ENCODE results near the gene TSPAN2. TPM values are rescaled to one million over a fixed set of nuclear protein-coding genes. Genes with fewer than 3 reads are reported as not detected.

TSPAN2 gene
- total RNA-seq, 1 experiment from 2014 or later: 1.0 TPM

DNA sequence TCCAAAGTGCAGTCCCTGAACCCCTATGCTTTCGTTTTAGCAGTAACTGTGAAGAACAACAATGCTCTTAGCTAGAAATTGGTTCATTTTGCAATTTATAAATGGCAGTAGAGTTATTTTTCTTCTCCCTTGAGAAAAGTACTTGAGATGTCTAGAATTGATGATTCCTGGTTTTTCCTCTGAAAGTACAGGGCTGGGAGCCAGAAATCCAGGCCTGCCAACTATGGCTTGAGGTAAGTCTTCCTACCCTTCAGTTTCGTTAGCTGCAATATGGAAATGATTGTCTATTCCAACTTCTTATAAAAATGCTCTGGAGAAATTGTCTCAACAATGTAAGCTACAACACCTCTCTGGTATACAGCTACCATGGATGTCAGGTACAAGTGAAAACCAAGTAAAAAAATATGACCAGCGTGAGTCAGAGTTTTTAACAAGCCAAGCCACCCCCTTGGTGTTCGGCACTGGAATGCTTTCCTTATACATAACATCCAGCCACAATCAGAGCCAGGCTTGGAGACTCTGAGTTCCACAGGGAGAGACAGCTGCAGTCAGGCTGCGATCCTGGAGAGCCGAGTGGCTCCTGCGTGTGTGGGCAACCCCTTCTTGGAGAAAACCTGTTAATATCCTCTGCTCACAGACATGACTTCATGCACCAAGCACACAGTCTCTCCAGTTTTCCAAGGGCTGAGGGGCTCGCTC lies 22.0 kb downstream of the TSPAN2 start:
- DNase-seq: peak; percentile 85

DNA sequence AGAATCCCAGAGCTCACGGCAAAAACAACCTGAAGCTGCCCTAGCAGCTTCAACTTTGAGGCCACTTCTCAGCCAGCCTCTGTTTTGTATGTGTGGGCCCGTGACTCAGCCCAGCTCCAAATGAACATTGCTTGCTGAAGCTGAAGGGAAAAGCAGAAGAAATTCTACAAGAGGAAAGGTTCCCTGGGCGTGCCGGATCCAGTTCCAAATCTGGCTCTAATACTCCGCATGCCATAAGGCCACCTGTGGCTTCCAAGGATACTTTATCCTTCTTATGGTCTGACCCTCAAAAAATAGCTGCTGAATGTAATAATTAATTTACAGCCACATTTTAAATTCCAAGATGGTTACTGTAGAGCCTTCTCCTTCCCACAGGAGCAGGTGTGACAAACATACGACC lies 24.3 kb downstream of the TSPAN2 start:
- no peak for DNase-seq
- H3K4me3 ChIP-seq: no peak overlapping the region
- no peaks in the 10 kb centered on the region for H3K36me3 ChIP-seq
- no peaks in the 10 kb centered on the region for H3K9me3 ChIP-seq
- H3K27me3 ChIP-seq: no peaks in the 10 kb centered on the region

More for the DNA sequence above, 22.0 kb downstream of the TSPAN2 start:
- Histone ChIP-seq H3K9me3 (no peaks in the 10 kb centered on the region), H3K27me3 (no peaks in the 10 kb centered on the region), H3K4me3 (no peak overlapping the region), H3K36me3 (no peaks in the 10 kb centered on the region)

DNA sequence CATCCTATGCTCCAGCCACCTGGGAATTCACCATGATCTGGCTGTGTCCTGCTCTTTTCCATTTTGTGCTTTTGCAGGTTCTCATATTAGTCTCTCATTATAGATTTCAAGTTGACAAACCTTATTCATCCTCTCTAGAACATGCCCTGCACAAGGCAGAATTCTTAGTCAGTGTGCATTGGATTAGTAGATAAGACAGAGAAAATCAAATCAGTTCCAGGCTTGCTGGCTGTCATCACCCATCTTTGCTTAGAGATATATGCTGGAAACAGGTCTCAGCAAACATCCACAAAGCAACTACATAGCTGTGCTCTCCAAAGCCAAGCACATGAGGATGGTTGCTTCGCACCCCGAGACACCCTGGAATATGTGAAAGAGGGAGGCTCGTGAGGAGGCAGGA lies 24.8 kb downstream of the TSPAN2 start:
- Histone ChIP-seq H3K27me3 (no peaks in the 10 kb centered on the region), H3K4me3 (no peak overlapping the region), H3K36me3 (no peaks in the 10 kb centered on the region), H3K9me3 (no peaks in the 10 kb centered on the region)
- no peak for DNase-seq

DNA sequence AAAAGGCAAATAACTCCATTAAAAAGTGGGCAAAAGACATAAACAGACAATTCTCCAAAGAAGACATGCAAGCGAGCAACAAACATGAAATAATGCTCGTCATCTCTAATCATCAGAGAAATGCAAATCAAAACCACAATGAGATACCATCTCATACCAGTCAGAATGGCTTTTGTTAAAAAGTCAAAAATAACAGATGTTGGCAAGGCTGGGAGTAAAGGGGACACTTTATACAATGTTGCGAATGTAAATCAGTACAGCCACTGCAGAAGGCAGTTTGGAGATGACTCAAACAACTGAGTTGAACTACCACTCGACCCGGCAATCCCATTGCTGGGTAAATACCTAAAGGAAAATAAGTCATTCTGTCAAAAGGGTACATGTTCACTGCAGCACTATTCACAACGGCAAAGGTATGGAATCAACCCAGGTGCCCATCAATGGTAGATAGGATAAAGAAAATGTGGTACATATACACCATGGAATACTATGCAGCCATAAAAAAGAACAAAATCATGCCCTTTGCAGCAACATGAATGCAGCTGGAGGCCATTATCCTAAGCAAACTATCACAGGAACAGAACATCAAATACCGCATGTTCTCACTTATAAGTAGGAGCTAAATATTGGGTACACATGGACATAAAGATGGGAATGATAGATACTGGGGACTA lies 25.9 kb downstream of the TSPAN2 start:
- DNase-seq: no peak
- no peaks in the 10 kb centered on the region for H3K27me3 ChIP-seq
- no peaks in the 10 kb centered on the region for H3K9me3 ChIP-seq
- H3K4me3 ChIP-seq: no peak overlapping the region
- H3K36me3 ChIP-seq: no peaks in the 10 kb centered on the region

DNA sequence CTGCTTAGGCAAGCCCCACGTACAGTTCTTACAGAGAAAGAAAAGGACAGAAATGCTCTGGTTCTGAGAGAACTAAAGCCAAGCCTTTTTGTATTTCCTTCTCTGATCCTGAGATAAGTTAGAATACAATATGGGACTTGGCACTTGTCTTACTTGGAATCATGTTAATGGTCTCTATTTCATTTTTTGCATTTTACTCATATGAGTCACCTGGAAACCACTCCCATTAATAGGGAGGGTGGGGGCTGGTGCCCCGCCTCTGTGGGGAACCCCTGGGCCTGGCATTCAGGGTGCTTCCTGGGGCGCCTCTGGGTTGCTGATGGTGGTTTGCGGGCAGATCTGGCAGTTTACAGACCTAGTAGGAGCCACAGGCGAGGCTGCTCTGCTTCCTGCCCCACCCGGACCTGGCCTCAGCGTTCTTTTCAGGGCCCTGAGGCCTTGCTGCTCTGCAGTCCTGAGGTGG lies 26.7 kb downstream of the TSPAN2 start:
- DNase-seq: peak; percentile 92
- H3K9me3 ChIP-seq: no peaks in the 10 kb centered on the region
- H3K36me3 ChIP-seq: no peaks in the 10 kb centered on the region
- no peaks in the 10 kb centered on the region for H3K27me3 ChIP-seq
- H3K4me3 ChIP-seq: no peak overlapping the region

DNA sequence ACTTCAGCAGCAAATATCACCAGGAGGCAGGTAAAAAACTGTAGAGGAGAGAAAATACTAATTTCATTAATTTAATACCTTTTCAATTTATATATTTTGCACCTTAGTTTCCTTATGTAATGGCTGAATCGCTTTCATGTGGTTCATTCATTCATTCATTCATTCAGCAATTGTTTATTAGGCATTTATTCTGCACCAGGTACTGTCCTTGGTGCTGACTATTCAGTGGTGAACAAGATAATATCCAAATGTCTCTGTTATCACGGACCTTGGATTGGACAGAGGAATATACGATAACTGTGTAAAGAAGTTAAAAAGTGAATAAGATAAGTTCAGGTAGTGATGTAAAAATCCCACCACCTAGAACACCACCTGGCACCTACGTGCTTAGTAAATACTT lies 28.8 kb downstream of the TSPAN2 start:
- Histone ChIP-seq H3K36me3 (no peaks in the 10 kb centered on the region), H3K27me3 (no peaks in the 10 kb centered on the region), H3K9me3 (no peaks in the 10 kb centered on the region), H3K4me3 (no peak overlapping the region)
- DNase-seq: no peak

DNA sequence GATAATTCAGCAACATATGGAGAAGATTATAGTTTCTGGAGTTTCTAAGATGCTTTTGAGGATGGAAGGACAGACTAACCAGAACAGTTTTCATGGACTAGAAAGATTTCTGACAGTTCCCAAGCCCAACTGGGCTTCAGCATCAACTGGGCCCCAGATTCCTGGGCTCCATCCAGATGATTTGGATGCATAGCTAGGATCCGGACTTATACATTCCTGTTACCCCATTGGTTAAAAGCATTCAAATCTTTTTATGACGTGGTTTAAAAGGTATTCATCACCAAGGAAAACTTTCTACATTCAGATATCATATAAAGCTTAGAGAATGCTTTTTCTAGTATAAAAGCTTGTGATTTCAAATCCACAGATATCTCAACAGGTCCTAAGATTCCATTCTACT lies 30.0 kb downstream of the TSPAN2 start:
- Histone ChIP-seq H3K4me3 (no peak overlapping the region), H3K27me3 (no peaks in the 10 kb centered on the region), H3K36me3 (no peaks in the 10 kb centered on the region), H3K9me3 (no peaks in the 10 kb centered on the region)
- no peak for DNase-seq

DNA sequence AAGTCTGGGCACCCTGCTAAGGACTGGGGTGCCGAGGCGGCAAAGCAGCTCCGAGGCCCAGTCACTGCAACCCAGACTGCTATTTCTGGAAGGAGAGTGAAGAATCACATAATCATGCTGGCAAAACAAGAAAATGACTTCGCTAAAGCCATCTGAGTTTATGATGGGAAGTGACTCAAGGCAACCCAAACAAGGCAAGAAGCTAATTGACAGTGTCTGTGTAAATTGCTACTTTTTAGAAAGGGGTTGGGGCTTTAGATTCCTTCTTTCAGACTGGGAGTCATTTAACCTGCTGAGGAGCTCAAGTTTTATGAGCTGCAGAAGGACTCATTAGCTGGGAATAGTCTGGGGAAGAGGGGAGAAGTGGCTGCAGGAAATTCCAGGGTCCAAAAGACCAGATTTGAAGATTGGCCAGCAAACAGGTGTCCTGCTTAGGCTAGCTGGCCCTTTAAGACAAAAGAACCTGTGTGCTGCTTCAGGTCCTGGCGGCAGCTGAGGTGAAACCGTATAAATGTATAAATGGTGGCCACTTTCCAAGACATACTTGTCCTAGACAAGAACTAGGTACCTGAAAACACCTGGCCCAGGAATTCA lies 31.5 kb downstream of the TSPAN2 start:
- Histone ChIP-seq H3K27me3 (no peaks in the 10 kb centered on the region), H3K4me3 (no peak overlapping the region), H3K36me3 (no peaks in the 10 kb centered on the region), H3K9me3 (no peaks in the 10 kb centered on the region)
- no peak for DNase-seq

DNA sequence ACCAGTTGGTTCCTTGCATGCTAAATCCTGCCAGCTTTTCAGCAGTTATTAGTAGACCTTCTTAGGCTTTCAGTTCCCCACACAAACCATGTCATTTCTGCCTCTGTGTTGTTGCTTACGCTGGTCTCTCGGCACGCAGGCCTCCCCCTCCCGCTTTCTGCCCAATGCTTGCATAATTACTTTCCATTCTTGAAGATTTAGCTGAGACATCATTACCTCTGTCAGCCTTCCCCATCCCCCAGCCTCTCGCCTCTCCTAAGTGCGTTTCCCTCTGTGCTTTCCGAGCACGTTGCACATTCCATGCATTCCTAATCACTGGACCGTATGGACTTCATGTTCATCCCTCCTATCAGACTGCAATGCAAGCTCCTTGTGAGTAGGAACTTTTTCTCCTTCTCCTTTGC lies 32.9 kb downstream of the TSPAN2 start:
- no peaks in the 10 kb centered on the region for H3K9me3 ChIP-seq
- no peaks in the 10 kb centered on the region for H3K36me3 ChIP-seq
- no peak for DNase-seq
- H3K4me3 ChIP-seq: no peak overlapping the region
- H3K27me3 ChIP-seq: no peaks in the 10 kb centered on the region

DNA sequence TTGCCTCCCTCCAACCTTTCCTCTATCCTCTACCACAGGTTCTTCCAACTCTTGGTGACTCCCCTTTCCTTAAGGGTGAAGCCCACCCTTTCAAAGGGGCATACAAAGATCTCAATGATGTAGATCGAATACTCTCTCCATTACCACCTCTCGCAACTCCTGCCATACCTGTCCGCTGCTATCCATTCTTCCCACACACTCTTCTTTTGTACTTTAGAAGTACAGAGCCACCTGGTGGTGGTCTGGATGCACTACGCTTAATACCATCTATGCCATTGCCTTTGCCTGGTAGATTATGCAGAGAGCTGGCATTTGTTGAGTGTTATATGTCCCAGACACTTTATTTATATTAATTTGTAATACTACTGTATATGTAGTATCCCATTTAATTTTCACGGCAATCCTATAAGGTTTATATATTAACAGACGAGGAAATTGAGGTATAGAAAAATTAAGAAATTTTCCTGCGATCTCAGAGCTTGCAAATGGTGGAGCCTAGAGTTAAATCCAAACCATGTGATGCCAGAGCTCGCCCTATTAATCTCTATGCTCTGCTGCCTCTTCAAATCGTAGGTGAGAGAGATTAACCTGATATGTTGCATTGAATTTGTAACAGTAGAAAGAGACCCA lies 36.7 kb downstream of the TSPAN2 start:
- DNase-seq: peak; percentile 50

DNA sequence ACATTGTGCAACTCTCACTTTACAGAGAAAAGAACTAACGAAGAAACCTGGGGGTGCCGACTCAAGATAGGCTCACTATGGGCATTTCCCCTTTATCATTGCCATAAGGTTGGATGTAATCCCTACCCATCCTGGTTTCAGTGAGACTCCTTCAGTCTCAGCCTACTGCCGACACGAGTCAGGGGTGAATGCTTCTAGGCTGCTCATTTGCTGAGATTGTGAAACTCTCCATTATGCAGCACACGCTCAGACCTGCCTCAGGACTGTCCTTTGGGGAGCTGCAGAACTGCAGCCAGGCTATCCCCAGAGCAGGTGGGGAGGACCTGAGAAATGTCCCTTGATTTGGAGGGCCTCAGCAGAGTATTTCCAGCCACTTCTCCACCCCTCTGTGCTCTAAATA lies 37.5 kb downstream of the TSPAN2 start:
- Histone ChIP-seq H3K4me3 (no peak overlapping the region), H3K27me3 (no peaks in the 10 kb centered on the region), H3K36me3 (no peaks in the 10 kb centered on the region), H3K9me3 (no peaks in the 10 kb centered on the region)
- DNase-seq: no peak

More for the DNA sequence above, 36.7 kb downstream of the TSPAN2 start:
- H3K9me3 ChIP-seq: no peaks in the 10 kb centered on the region
- H3K27me3 ChIP-seq: no peaks in the 10 kb centered on the region
- no peaks in the 10 kb centered on the region for H3K36me3 ChIP-seq
- no peak overlapping the region for H3K4me3 ChIP-seq

DNA sequence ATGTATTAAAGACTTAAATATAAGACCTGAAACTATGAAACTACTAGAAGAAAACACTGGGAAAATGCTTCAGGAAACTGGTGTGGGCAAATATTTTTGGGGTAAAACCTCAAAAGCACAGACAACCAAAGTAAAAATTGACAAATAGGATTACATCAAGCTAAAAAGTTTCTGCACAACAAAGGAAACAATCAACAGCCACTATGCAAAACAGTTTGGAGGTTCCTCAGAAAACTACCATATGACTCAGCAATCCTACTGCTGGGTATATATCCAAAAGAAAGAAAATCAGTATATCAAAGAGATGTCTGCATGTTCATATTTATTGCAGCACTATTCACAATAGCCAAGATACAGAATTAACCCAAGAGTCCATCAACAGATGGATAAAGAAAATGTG lies 42.6 kb downstream of the TSPAN2 start:
- DNase-seq: no peak
- Histone ChIP-seq H3K4me3 (no peak overlapping the region), H3K36me3 (no peaks in the 10 kb centered on the region), H3K9me3 (no peaks in the 10 kb centered on the region), H3K27me3 (no peaks in the 10 kb centered on the region)

DNA sequence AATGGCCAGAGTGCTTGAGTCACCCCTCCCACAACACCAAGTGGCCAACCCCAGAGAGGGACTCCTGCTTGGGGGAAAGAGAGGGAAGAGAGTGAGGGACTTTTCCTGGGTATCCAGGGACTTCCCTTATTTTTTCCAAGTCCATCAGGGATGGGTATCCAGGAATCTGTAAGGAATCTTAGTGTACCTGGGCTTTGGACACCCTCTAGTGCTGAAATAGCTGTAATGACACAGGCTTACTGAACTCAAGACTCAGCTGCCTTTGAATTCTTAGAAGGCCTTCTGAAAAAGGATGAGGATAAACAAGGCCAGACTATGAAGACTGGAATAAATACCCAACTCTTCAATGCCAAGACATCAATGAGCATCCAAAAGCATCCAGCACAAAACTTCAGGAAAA lies 47.6 kb downstream of the TSPAN2 start:
- no peaks in the 10 kb centered on the region for H3K36me3 ChIP-seq
- H3K27me3 ChIP-seq: no peaks in the 10 kb centered on the region
- no peak for DNase-seq

DNA sequence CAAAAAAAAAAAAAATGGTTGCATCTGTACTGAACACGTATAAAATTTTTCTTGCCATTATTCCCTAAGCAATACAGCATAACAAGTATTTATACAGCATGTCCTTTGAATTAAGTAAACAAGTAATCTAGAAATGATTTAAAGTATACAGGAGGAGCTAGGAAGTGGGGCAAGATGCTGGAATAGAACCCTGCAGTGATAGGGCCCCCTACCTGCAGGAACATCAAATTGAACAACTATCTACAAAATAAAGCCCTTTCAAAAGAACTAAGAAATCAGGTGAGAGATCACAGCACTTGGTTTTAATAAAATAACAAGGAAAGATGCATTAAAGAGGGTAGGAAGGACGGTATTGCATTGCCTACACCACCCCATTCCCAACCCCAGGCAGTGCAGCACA lies 48.8 kb downstream of the TSPAN2 start:
- Histone ChIP-seq H3K36me3 (no peaks in the 10 kb centered on the region), H3K9me3 (no peaks in the 10 kb centered on the region), H3K27me3 (no peaks in the 10 kb centered on the region), H3K4me3 (no peak overlapping the region)
- no peak for DNase-seq

More for the DNA sequence above, 47.6 kb downstream of the TSPAN2 start:
- no peak overlapping the region for H3K4me3 ChIP-seq
- no peaks in the 10 kb centered on the region for H3K9me3 ChIP-seq

DNA sequence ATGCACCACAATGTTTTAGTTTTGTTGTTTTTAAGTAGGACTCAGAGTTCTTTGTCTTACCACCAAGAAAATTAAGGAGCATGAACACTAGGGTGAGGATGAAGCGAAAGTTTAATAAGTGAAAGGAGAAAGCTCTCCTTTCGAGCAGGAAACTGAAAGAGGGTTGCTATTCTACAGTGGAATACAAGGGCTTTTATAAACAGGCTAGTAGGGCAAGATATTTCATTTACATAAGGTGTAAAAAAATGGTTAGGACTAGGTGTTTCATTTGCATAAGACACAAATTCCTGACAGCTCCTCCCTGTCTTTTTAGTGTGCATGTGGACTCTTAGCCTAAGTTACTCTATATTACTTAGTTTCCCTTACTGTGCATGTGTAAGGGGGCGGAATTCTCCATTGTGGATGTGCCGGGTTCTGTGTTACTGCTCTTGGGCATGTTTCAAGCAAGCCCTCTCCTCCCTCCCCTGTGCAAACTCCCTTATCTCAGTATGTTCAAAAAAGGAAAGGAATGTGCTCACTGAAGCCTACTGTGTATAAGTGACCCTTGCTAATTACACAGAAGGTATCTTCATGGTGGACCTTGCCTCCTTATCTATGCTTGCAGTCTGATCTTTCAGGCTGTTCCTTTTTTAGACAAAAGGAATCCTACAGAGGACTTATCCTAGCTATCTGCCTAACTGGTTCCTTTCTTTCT lies 52.3 kb downstream of the TSPAN2 start:
- Histone ChIP-seq H3K4me3 (no peak overlapping the region), H3K27me3 (no peaks in the 10 kb centered on the region), H3K36me3 (no peaks in the 10 kb centered on the region), H3K9me3 (no peaks in the 10 kb centered on the region)
- no peak for DNase-seq

DNA sequence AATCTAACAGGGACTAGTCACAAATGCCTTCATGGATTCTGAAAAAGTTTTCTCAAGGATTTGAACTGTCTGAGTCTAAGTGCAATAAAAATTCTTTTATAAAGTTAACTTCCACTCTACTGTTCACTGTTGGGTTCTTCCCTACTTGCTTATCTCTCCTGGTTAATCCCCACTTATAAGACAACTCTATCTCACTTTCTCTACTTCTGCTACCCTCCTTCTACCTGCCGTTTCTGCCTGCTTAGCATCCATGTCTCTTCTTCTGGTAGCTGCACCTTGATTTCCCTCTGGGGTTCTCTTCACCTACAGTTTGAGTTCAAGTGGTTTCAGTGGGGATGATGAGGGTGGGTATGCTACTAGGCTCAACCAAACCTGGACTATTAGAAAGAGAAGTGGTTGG lies 53.7 kb downstream of the TSPAN2 start:
- no peaks in the 10 kb centered on the region for H3K36me3 ChIP-seq
- H3K4me3 ChIP-seq: no peak overlapping the region
- no peaks in the 10 kb centered on the region for H3K9me3 ChIP-seq
- no peaks in the 10 kb centered on the region for H3K27me3 ChIP-seq
- DNase-seq: no peak

DNA sequence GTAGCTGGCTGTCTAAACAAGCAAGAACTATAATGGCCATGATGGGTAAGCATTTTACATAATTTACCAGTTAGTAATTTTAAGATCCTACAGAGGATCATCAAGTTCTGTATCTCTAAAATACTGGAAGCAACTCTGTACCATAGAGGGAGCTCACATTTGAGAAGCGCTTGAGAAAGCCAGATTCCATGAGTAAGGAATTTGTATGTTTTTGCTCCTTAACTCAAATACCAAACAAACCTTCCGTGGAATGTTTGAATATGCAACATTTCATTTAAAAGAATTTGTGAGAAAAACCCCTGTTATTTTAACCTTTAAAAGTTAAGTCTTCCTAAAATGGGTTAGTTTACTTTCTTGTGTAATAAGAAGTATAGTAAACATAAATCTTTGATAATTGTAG lies 57.7 kb downstream of the TSPAN2 start:
- Histone ChIP-seq H3K9me3 (no peaks in the 10 kb centered on the region), H3K4me3 (no peak overlapping the region), H3K36me3 (no peaks in the 10 kb centered on the region), H3K27me3 (no peaks in the 10 kb centered on the region)
- no peak for DNase-seq
